NCI-H748 (cell line): Measurements from ENCODE around the gene PCCA.
"Not testable (repeated sequence)": the region's sequence is repeated elsewhere in the genome, so short reads cannot be mapped to it uniquely, and the experiment has no call there.

Experiments
- DNase-seq: peaks from one replicate; lab custom pipeline; 2025; ENCODE audit not compliant: unreplicated experiment; lab: John Stamatoyannopoulos, UW

PCCA gene

DNA sequence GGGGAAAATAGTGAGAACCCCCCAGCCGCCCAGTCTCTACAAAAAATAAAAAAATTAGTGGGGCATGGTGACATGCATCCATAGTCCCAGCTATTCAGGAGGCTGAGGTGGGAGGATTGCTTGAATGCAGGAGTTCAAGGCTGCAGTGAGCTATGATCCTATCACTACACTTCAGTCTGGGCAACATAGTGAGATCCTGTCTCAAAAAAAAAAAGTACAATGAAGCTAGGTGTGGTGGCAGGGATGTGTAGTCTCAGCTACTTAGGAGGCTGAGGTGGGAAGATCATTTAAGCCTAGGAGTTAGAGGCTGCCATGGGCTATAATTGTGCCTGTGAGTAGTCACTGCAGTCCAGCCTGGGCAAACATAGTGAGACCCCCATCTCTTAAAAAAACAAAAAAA lies 8.9 kb downstream of the PCCA start:
- DNase-seq = no peak

GRCh38 chr13:100098445-100099116 lies 9.7 kb downstream of the PCCA start:
- DNase-seq = no peak

DNA sequence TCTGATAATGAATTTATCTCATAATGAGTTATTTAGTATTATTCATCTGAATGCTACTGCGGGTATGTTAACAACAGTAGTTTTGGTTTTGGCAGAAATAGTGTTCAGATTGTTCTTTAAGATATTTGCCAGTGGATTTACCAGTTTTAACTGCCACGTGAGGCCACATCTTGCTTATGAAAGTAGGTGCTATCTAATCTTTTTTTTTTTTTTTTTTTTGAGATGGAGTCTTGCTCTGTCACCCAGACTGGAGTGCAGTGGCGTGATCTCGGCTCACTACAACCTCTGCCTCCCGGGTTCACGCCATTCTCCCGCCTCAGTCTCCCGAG lies 10.2 kb downstream of the PCCA start:
- DNase-seq = not testable (repeated sequence)

- peak; percentile 53 for DNase-seq
Measured at GRCh38 chr13:100100115-100100879, 11.4 kb downstream of the PCCA start.

DNA sequence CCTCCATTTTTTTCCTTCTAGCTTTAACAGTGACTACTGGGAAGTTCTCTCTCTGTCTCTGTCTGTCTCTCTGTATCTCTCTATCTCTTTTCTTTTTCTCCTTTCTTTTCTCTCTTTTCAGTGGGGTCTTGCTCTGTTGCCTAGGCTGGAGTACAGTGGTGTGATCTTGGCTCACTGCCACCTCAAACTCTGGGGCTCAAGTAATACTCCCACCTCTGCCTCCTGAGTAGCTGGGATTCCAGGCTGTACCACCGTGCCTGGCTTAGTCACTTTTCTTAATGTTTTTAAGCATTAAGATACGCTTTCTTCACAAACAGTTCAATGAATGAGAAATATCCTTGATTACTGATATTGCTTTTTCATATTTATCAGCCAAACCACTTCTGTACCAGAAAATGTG lies 13.1 kb downstream of the PCCA start:
- no peak for DNase-seq

DNA sequence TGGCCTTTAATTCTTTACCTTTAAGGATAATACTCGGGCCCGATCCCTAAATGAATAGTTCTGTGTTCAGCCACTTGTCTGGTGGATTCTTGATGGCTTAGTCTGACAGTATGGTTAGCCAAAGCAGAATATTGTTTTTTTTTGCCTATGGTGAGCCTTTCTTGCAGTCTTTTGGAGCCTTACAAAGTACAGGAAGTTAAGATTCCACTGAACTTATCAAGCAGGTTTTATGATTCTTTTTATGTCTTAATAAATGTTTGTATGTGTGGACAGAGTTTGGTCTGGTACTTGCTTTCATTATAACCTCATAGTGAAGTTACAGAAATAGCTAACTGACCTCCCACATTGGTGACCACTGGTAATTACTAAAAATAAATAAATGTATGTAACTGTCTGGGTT lies 17.1 kb downstream of the PCCA start:
- DNase-seq = no peak

DNA sequence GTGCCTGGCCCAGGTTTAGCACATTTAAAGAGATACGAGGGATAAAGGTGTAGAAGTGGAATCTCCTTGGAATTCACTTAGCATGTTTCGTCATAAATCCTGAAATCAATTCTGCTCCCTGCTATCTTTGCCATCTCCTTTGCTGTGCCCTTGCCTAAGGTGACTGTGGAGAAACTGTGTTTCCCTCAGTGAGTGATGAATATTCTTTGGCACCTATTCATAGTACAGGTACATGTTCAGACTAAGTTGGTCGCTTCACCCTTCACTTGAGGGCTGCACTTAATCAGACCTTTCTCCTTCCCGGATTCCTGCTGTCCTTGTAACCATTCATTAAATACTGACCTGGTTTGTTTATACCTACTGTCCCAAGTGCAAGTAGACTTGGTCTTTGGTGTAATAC lies 17.8 kb downstream of the PCCA start:
- no peak for DNase-seq

- DNase-seq = no peak
Measured at GRCh38 chr13:100108913-100109507, 20.1 kb downstream of the PCCA start.

DNA sequence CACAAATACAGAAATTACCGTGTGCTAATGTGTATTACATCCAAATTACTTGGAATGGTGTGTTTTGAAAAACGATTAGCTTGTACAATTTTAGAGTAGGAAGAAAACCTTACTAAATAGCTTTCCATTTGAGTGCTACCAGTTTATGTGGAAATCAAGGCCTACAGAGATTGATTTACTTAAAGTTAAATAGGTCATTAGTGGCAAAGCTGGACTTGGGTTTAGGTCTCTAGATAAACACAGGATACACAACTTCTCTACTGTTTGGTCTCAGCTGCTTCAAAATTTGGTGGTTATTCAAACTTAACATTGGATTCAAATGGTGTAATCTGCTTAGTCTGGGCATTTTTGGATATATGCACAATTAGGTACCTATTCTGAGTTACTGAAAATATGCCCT lies 21.4 kb downstream of the PCCA start:
- DNase-seq = no peak

- no peak for DNase-seq
Measured at GRCh38 chr13:100112186-100112838, 23.4 kb downstream of the PCCA start.

- no peak for DNase-seq
Measured at GRCh38 chr13:100115693-100116254, 26.9 kb downstream of the PCCA start.

DNA sequence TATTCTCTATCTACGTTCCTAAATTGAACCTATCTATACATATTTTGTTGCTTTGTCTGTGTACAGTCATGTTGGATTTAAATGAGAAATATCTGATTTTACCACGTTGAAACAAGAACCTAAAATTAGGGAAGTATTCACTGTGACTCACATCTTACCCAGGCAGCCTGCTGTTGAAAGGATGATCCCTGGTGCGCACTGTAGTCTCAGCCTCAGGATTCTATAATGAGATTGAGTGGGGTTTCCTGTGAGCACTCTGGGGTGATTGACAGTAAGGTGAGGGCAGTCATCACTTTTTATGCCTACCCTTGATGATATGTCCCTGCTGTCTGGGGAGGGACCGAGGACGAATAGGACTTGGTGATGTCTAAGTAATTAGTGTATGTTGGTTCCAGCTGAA lies 35.4 kb downstream of the PCCA start:
- peak; percentile 82 for DNase-seq

- DNase-seq = peak; percentile 38
Measured at GRCh38 chr13:100125946-100126345, 37.1 kb downstream of the PCCA start.

DNA sequence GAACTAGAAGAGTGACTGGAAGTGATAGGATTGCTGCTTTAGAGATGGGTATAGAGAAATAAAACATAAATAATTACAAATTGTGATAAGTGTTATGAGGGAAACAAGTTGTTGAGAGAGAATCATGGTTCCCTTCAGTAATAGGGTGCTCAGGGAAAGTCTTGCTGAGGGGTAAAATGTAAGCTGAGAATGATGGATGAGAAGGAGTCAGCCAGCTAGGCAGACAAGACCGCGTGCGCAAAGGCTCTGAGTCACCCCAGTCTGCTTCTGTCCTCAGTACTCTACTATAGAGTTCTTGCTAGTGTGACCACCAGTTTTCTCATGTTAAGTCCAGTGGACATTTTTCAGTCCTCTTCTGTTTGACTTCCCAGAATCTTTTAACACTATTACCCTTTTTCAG lies 39.5 kb downstream of the PCCA start:
- peak; percentile 19 for DNase-seq

- DNase-seq = no peak
Measured at GRCh38 chr13:100128838-100129237, 39.9 kb downstream of the PCCA start.

GRCh38 chr13:100129605-100130004 lies 40.7 kb downstream of the PCCA start:
- DNase-seq = no peak

DNA sequence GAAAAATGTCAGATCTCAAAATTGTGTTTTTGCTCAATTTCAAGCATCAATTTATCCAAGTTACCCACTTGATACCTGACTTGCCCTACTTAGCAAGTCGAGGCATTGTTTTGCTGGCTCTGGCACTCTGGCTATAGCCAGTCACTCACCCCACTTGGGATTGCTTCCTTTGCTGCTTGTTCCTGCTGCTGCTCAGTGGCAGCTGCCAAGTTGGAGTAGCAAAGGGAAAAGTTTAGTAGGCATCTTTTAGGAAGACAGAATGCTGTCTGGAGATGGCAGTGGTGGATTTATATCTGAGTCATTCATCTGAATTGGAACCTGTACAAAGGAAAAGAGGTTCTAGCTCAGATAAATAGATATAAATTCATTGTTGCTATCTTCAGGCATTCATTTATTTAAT lies 41.2 kb downstream of the PCCA start:
- DNase-seq = no peak

- no peak for DNase-seq
Measured at GRCh38 chr13:100130930-100131511, 42.1 kb downstream of the PCCA start.

DNA sequence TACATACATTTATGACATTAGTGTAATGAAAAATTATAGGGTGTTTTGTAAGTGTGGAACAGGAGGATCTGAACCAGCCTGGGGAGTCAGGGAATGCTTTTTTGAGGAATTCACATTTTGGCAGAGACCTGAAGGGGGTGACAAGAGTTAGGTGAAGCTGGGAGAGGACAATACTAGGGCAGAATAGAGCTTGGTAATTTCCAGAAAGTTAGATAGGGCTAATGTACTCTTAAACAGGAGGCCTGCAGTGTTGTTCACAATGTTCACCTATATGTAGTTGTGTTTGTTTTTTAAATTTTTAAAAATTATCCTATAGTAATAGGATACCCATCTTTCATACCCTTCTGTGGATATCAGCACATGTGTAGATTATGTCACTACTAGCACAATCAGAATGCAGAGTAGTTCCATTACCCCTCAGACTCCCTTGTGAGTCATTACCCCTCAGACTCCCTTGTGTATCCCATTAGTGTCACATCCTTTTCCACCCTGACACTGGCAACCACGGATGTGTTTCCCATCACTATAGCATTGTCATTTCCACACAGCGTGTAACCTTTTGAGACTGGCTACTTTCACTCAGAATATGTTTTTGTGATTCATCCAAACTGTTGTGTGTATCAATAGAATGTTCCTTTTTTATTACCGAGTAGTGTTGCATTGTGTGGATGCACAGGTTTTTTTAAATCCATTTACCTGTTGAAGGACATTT lies 43.1 kb downstream of the PCCA start:
- no peak for DNase-seq

GRCh38 chr13:100138859-100139491 lies 50.1 kb downstream of the PCCA start:
- no peak for DNase-seq
